ENCODE results near the gene PTPN3.

GRCh38 chr9:109510506-109510905 lies 12.4 kb upstream of the PTPN3 start:
- TF ChIP-seq EZH2 (IDR thresholded peaks at IDR 0.05) (no peak), POLR2AphosphoS5 (IDR thresholded peaks at IDR 0.05; ENCODE audit: borderline replicate concordance, low read depth, low read length) (no peak)

Data from SK-N-MC (cell line).